ENCODE results near the gene CHST15.

DNA sequence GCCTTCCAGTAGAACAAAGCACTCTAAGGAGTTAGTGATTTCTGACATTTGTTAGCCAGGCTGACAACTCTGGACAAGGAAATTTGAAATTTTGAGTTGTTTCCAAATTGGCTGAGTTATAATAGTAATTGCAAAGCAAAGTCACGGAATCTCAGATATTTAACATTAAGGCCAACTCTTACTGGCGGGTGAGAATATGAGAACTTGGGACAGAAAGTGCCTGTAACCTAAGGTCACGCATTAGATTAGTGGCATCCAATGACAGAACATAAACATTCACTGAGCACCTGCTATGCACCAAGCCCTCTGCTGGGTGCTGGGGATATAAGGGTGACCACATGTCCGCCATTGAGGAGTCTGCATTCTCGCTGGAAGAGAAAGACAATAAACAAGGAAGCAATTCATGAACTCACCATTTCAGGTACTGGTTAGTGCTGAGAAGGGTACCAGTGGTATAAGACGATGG, 45.5 kb upstream of the CHST15 start:
- TF ChIP-seq POLR2A (IDR thresholded peaks at IDR 0.05; ENCODE audit: control extremely low read depth in 1 of 2, low read depth in 2 of 2, low read length in 2 of 2), result no peak
- TF ChIP-seq, protein P1, sequence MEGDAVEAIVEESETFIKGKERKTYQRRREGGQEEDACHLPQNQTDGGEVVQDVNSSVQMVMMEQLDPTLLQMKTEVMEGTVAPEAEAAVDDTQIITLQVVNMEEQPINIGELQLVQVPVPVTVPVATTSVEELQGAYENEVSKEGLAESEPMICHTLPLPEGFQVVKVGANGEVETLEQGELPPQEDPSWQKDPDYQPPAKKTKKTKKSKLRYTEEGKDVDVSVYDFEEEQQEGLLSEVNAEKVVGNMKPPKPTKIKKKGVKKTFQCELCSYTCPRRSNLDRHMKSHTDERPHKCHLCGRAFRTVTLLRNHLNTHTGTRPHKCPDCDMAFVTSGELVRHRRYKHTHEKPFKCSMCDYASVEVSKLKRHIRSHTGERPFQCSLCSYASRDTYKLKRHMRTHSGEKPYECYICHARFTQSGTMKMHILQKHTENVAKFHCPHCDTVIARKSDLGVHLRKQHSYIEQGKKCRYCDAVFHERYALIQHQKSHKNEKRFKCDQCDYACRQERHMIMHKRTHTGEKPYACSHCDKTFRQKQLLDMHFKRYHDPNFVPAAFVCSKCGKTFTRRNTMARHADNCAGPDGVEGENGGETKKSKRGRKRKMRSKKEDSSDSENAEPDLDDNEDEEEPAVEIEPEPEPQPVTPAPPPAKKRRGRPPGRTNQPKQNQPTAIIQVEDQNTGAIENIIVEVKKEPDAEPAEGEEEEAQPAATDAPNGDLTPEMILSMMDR (IDR thresholded peaks at IDR 0.05; ENCODE audit: control extremely low read depth in 1 of 3, insufficient read depth in 1 of 3, low read depth in 1 of 3, low read length in 3 of 3), result no peak
- no peak for TF ChIP-seq POLR2AphosphoS5 (IDR thresholded peaks at IDR 0.05; ENCODE audit: low read depth, low read length)
